GM23338 (cell line): Measurements from ENCODE around the gene ETFA. TPM values are rescaled to one million over a fixed set of nuclear protein-coding genes. Genes with fewer than 3 reads are reported as not detected.

Source experiments
- ATAC-seq: fragments of 200-7000 bp; cut with Tn5 transposase; 3 replicates; pipeline ENCODE4 v1.9.1; 2020
- DNase-seq: peaks from one replicate; pipeline ENCODE4 v3.0.0-alpha.2; 2015; ENCODE audit warnings: low spot score
- H2AFZ ChIP-seq: fragments of 200-600 bp; sonication (generic); 2 replicates; pipeline ENCODE4 v1.8.0; 2016; ENCODE audit warnings: antibody characterized with exemption, mild to moderate bottlenecking, moderate library complexity
- H3F3A ChIP-seq: fragments of 200-600 bp; sonication (generic); replicated peaks from 2 replicates; pipeline ENCODE4 v1.8.0; 2017; ENCODE audit warnings: antibody characterized with exemption, mixed run types, low read depth
- H3K27ac ChIP-seq: fragments of 200-600 bp; sonication (generic); 2 replicates; pipeline ENCODE4 v1.6.1; 2016; ENCODE audit warnings: low read depth
- H3K27me3 ChIP-seq: fragments of 200-600 bp; sonication (generic); 2 replicates; pipeline ENCODE4 v1.8.0; 2016; ENCODE audit warnings: mild to moderate bottlenecking, mixed run types, moderate library complexity; ENCODE audit not compliant: insufficient read depth
- H3K36me3 ChIP-seq: fragments of 200-600 bp; sonication (generic); 2 replicates; pipeline ENCODE4 v1.8.0; 2016; ENCODE audit warnings: mild to moderate bottlenecking; ENCODE audit not compliant: insufficient read depth
- H3K4me1 ChIP-seq: fragments of 200-600 bp; sonication (generic); 2 replicates; pipeline ENCODE4 v1.8.0; 2016; ENCODE audit warnings: mild to moderate bottlenecking, moderate library complexity; ENCODE audit not compliant: insufficient read depth
- H3K4me2 ChIP-seq: fragments of 200-600 bp; sonication (generic); 2 replicates; pipeline ENCODE4 v1.7.1; 2017; ENCODE audit warnings: mixed run types
- H3K4me3 ChIP-seq: fragments of 200-600 bp; sonication (generic); 2 replicates; pipeline ENCODE4 v1.6.1; 2016; ENCODE audit warnings: mixed run types
- H3K79me2 ChIP-seq: fragments of 200-600 bp; sonication (generic); replicated peaks from 2 replicates; pipeline ENCODE4 v1.8.0; 2017; ENCODE audit warnings: mild to moderate bottlenecking; ENCODE audit not compliant: insufficient read depth
- H3K9me2 ChIP-seq: fragments of 200-600 bp; sonication (generic); 2 replicates; pipeline ENCODE4 v1.8.0; 2017; ENCODE audit not compliant: insufficient read depth
- H4K20me1 ChIP-seq: fragments of 200-600 bp; sonication (generic); replicated peaks from 2 replicates; pipeline ENCODE4 v1.8.0; 2017; ENCODE audit warnings: mild to moderate bottlenecking; ENCODE audit not compliant: insufficient read depth
- H3K27ac Mint-ChIP-seq: 2 replicates; pipeline ENCODE4 v1.8.0; 2020; ENCODE audit warnings: inconsistent platforms, mild to moderate bottlenecking, moderate library complexity, mixed read lengths
- H3K27me3 Mint-ChIP-seq: 3 replicates; pipeline ENCODE4 v1.8.0; 2022; ENCODE audit warnings: low read depth, mild to moderate bottlenecking, moderate library complexity, mixed read lengths, inconsistent platforms; ENCODE audit not compliant: insufficient read depth, poor library complexity
- H3K36me3 Mint-ChIP-seq: 3 replicates; pipeline ENCODE4 v1.8.0; 2021; ENCODE audit warnings: low read depth, mild to moderate bottlenecking, inconsistent platforms, moderate library complexity, mixed read lengths
- H3K4me1 Mint-ChIP-seq: 3 replicates; pipeline ENCODE4 v1.8.0; 2020; ENCODE audit warnings: mild to moderate bottlenecking, inconsistent platforms, mixed read lengths
- H3K4me3 Mint-ChIP-seq: 3 replicates; pipeline ENCODE4 v1.8.0; 2021; ENCODE audit warnings: moderate library complexity, mild to moderate bottlenecking, inconsistent platforms, mixed read lengths
- H3K9me3 Mint-ChIP-seq: 3 replicates; pipeline ENCODE4 v1.8.0; 2020; ENCODE audit warnings: moderate library complexity, mild to moderate bottlenecking, inconsistent platforms, mixed read lengths
- CREB1 ChIP-seq: fragments of 250-450 bp; sonication (Bioruptor Pico); IDR thresholded peaks from 2 replicates; pipeline ENCODE4 v1.5.0; 2020; ENCODE audit warnings: low read depth, mild to moderate bottlenecking, moderate library complexity
- CTCF ChIP-seq, 2 experiments: fragments of 200-600 bp in 1 of 2; sonication (generic) in 1 of 2; conservative IDR thresholded peaks; 2 replicates each; pipeline versions ENCODE4 v1.5.1 to v1.6.1; 2016 to 2017; ENCODE audit warnings: antibody characterized with exemption in 2 of 2, low read depth in 2 of 2, mild to moderate bottlenecking in 2 of 2, moderate library complexity in 1 of 2
- ETS1 ChIP-seq: IDR thresholded peaks from 2 replicates; pipeline ENCODE4 v1.6.1; 2016; ENCODE audit warnings: antibody characterized with exemption
- EZH2 ChIP-seq: fragments of 200-600 bp; sonication (generic); IDR thresholded peaks from one replicate; pipeline ENCODE4 v1.8.0; 2017; ENCODE audit warnings: antibody characterized with exemption, mild to moderate bottlenecking, low read depth; ENCODE audit not compliant: unreplicated experiment
- EZH2phosphoT487 ChIP-seq: fragments of 200-600 bp; sonication (generic); IDR thresholded peaks from one replicate; pipeline ENCODE4 v1.8.1; 2018; ENCODE audit warnings: antibody characterized with exemption; ENCODE audit not compliant: unreplicated experiment
- JUNB ChIP-seq: IDR thresholded peaks from one replicate; pipeline ENCODE4 v1.6.1; 2016; ENCODE audit warnings: antibody characterized with exemption; ENCODE audit not compliant: unreplicated experiment
- NANOG ChIP-seq: IDR thresholded peaks from 2 replicates; pipeline ENCODE4 v1.6.1; 2016; ENCODE audit warnings: antibody characterized with exemption, borderline replicate concordance
- POLR2AphosphoS5 ChIP-seq: IDR thresholded peaks from 2 replicates; pipeline ENCODE4 v1.6.1; 2016; ENCODE audit warnings: antibody characterized with exemption, low read depth
- REST ChIP-seq: IDR thresholded peaks from one replicate; pipeline ENCODE4 v1.6.1; 2018; ENCODE audit warnings: antibody characterized with exemption; ENCODE audit not compliant: unreplicated experiment
- STAT1 ChIP-seq: IDR thresholded peaks from one replicate; pipeline ENCODE4 v1.6.1; 2016; ENCODE audit warnings: antibody characterized with exemption; ENCODE audit not compliant: unreplicated experiment
- ZNF114 ChIP-seq: fragments of 250-450 bp; sonication (Bioruptor Pico); IDR thresholded peaks from 2 replicates; pipeline ENCODE4 v1.5.0; 2020; ENCODE audit warnings: mild to moderate bottlenecking, moderate library complexity
- ZNF331 ChIP-seq: fragments of 250-450 bp; sonication (Bioruptor Pico); IDR thresholded peaks from 2 replicates; pipeline ENCODE4 v1.5.0; 2020; ENCODE audit warnings: low read depth, mild to moderate bottlenecking, moderate library complexity
- ZNF462 ChIP-seq: fragments of 250-450 bp; sonication (Bioruptor Pico); IDR thresholded peaks from 2 replicates; pipeline ENCODE4 v1.5.0; 2020; ENCODE audit warnings: mild to moderate bottlenecking, moderate library complexity
- polyA plus RNA-seq: library from polyadenylated mRNA; unstranded; fragments of >200 nt; fragmentation: Nextera tagmentation; extraction: Ambion mirVana; gene quantifications from 2 replicates; pipeline ENCODE4 v1.2.1, GENCODE V29; 2016
- total RNA-seq: library from RNA; depleted of rRNA; stranded (reverse); fragments of >200 nt; shearing (Covaris generic); gene quantifications from 2 replicates; pipeline ENCODE4 v1.2.3, GENCODE V29; 2014

ETFA gene
- total and polyA plus RNA-seq, 2 experiments from 2014 or later, result 52.9 to 69.1 TPM

DNA sequence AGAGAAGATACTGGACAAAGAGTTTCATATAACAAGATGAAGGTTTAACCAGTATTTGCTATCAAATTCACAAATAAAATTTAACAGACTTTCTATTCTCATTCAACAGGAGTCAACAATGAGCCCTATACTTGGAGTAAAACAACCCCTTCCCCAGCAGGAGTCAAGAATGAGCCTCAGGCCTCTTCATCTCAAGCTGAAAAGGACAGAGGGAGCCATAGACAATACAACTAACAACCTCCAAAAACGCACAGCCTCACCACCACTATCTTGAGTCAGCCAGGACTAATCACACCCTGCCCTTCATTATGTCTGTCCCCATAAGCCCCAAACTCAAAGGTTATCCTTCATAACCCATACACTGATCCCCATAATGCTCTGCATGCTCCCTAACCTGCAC, 36.4 kb downstream of the ETFA start:
- Histone ChIP-seq H3K36me3 (peaks cover 4% of the 10 kb centered on the region; the same call in 1 of the 2 replicates), H3K27me3 (no peaks in the 10 kb centered on the region), H3K27ac (no peak overlapping the region), H3F3A (no peaks in the 10 kb centered on the region), H3K9me2 (no peaks in the 10 kb centered on the region), H4K20me1 (no peaks in the 10 kb centered on the region; the same call in 1 of the 2 replicates), H3K4me1 (no peaks in the 10 kb centered on the region; the same call in 1 of the 2 replicates), H3K4me3 (no peak overlapping the region), H3K79me2 (no peaks in the 10 kb centered on the region), H2AFZ (no peak overlapping the region), H3K4me2 (no peak overlapping the region)
- Mint-ChIP-seq H3K4me1 (no peaks in the 10 kb centered on the region), H3K9me3 (no peaks in the 10 kb centered on the region), H3K27me3 (no peaks in the 10 kb centered on the region), H3K27ac (no peak overlapping the region), H3K4me3 (no peak overlapping the region), H3K36me3 (peaks cover 12% of the 10 kb centered on the region)
- DNase-seq (no peak), ATAC-seq (peak; percentile 57)
- TF ChIP-seq EZH2 (no peak), JUNB (no peak), ZNF114 (CRISPR knock-in tag) (no peak), STAT1 (no peak), REST (no peak), NANOG (no peak), ETS1 (no peak), ZNF331 (CRISPR knock-in tag) (no peak), POLR2AphosphoS5 (no peak), CREB1 (CRISPR knock-in tag) (no peak), EZH2phosphoT487 (no peak), CTCF (conservative IDR thresholded peaks at IDR 0.05; ENCODE audit: low read depth in 2 of 2) (no peak), ZNF462 (CRISPR knock-in tag) (no peak)
